DND-41 (cell line): ENCODE measurements around the gene TMEM175.
"Not testable (repeated sequence)": the region's sequence is repeated elsewhere in the genome, so short reads cannot be mapped to it uniquely, and the experiment has no call there.

Experiments
- CTCF ChIP-seq: IDR thresholded peaks from 2 replicates; pipeline ENCODE4 v1.5.1; 2012; ENCODE audit warnings: borderline replicate concordance, low read length, moderate library complexity, mild to moderate bottlenecking; ENCODE audit not compliant: poor library complexity, severe bottlenecking; ENCODE audit errors: extremely low read depth
- EZH2 ChIP-seq: IDR thresholded peaks from 3 replicates; pipeline ENCODE4 v1.6.1; 2012; ENCODE audit warnings: borderline replicate concordance, low read depth, mild to moderate bottlenecking, moderate library complexity, low read length, inconsistent platforms; ENCODE audit not compliant: severe bottlenecking

- TF ChIP-seq CTCF, EZH2: not testable (repeated sequence)
Measured at GRCh38 chr4:939508-939907, 7.2 kb downstream of the TMEM175 start.
